GM13976 (cell line): Measurements from ENCODE around the gene TBC1D21.

Experiments
- DNase-seq: peaks from one replicate; pipeline ENCODE4 v3.0.0; 2012; ENCODE audit warnings: low spot score
- in situ Hi-C: fragments of 300-500 bp; cut with MboI; formaldehyde crosslinking; loops from one replicate; pipeline ENCODE4 v1.12.0; 2022; ENCODE audit warnings: low sequenced_read_pairs, mixed read lengths, inconsistent platforms; ENCODE audit not compliant: unreplicated experiment
- TF ChIP-seq, protein P1 (sequence below): IDR thresholded peaks from 2 replicates; pipeline ENCODE4 v1.5.1; 2012; ENCODE audit warnings: borderline replicate concordance, mild to moderate bottlenecking; ENCODE audit not compliant: insufficient read depth; ENCODE audit errors: extremely low read depth, missing control alignments, control extremely low read depth

TBC1D21 gene

DNA sequence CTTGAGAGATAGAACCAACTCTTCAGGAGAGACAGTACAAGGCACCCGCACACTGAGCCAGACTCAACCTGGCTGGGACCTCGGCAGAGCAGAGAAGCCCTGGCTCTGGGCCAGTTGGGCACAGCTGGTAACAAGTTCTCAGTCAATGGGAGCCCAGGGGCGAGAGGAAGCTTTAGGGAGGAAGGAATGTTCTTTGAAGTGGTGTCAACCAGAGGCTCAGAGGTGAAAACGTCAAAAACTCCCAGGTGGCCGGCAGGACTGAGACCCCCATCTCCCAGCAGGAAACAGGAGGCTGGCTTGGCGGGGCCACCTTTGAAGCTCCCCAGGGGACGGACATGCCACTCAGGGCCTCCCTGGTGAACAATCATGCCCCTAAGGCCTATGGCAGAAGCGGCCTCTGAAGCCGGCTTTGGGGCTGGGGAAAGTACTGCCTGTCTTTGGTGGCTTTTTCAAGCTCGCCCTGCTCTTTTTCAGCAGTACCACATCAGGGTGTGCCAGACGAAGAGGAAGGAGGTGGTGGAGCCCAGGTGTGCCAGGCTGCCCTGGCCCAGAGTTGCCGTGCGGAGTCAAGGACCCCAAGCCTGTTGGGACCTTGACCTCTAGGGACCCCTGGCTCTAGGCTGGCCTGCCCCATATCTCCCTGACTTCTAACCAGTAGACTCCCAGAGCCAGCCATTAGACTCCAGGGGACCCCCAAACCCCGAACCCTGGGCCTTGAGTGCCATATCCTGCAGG lies 16.7 kb upstream of the TBC1D21 start:
- DNase-seq: no peak
- in situ Hi-C loops: no loop called here
- TF ChIP-seq, protein P1, sequence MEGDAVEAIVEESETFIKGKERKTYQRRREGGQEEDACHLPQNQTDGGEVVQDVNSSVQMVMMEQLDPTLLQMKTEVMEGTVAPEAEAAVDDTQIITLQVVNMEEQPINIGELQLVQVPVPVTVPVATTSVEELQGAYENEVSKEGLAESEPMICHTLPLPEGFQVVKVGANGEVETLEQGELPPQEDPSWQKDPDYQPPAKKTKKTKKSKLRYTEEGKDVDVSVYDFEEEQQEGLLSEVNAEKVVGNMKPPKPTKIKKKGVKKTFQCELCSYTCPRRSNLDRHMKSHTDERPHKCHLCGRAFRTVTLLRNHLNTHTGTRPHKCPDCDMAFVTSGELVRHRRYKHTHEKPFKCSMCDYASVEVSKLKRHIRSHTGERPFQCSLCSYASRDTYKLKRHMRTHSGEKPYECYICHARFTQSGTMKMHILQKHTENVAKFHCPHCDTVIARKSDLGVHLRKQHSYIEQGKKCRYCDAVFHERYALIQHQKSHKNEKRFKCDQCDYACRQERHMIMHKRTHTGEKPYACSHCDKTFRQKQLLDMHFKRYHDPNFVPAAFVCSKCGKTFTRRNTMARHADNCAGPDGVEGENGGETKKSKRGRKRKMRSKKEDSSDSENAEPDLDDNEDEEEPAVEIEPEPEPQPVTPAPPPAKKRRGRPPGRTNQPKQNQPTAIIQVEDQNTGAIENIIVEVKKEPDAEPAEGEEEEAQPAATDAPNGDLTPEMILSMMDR: no peak

DNA sequence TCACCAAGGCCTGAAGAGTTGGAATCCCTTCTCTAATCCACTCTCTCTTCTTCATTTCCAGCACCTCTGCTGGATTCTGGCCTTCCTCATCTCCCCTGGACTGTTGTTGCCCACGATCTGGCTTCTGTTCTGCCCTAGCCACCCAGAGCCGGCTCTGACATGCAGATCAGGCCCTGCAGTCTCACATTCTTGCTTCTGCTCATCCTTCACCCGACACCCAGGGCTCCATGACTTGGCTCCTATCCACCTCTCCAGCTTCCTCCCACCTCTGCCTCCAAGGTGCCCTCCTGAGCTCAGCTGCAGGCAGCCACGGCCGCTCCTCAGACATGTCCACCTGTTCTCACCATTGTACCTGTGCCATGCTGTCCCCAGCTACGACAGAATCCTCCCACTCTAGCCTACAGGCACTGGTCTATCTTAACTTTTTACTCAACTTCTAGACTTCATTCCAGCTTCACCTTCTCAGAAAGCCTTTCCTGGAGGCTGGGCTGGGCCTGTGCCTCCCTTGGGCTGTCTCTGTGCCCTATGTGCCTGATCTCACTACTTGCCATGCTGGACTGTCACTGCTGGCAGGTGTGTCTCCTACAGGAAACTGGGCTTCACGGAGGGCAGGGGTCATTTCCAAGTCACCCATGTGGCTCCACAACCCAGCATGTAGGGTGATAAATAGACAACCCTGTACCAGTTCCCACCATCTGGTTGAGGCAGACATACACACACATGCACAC lies 16.0 kb upstream of the TBC1D21 start:
- in situ Hi-C loops: no loop called here
- TF ChIP-seq, protein P1: no peak
- DNase-seq: no peak

DNA sequence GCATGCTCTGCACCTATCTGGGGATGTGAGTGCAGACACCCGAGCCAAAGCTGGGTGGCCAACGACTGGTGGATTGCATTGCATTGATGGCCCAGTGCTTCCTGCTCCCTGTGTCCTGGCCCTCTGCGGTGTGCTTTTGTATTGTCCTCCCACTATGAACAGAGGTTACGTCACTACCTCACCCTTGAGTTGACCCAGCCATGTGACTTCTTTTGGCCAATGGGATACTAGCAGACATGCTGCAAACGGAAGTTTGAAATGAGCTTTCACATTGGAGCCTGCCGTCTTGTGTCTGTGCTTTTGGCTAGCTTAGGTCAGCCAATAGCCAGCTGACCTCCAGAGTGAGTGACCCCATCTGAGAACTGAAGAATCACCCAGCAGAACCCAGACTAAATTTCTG lies 15.3 kb upstream of the TBC1D21 start:
- in situ Hi-C loops: no loop called here
- no peak for DNase-seq
- TF ChIP-seq, protein P1: no peak

DNA sequence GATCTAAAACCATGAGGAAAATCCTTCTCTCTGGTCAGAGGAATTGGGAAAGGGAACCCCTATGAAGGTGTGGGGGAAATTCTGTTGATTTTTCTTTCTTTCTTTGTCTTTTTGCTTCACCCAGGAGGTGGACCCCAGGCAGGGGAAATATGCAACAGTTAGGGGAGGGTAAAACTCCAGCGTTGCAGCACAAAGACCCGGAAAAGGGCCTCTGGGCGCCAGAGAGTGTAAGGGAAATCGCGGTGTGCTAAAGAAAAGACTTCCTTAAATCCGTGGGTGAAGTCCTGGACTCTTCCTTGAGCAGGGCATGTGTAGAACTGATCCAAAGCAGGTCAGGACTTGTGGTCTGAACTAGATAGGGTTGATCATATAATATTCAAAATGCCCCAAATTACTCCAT lies 11.1 kb upstream of the TBC1D21 start:
- TF ChIP-seq, protein P1: no peak
- DNase-seq: no peak
- in situ Hi-C loops: no loop called here

- no peak for DNase-seq
- TF ChIP-seq, protein P1: no peak
- in situ Hi-C loops: no loop called here
Measured at GRCh38 chr15:73865379-73865778, 8.0 kb upstream of the TBC1D21 start.

GRCh38 chr15:73865904-73866303 lies 7.5 kb upstream of the TBC1D21 start:
- in situ Hi-C loops: no loop called here
- DNase-seq: no peak
- TF ChIP-seq, protein P1: no peak
